GM10248 (cell line): ENCODE results near the gene ELP4.

Experiments
- CTCF ChIA-PET: fragments of 300-600 bp; sonication (Branson Sonifier 250); formaldehyde crosslinking; extraction: SDS; loops from one replicate; lab custom pipeline; 2021; ENCODE audit warnings: antibody characterized with exemption; lab: Yijun Ruan, JAX
- POLR2A ChIA-PET: fragments of 350-650 bp; sonication (Branson Sonifier 250); formaldehyde crosslinking; extraction: SDS; loops from one replicate; lab custom pipeline; 2020; ENCODE audit warnings: antibody characterized with exemption; lab: Yijun Ruan, JAX
- DNase-seq: peaks from one replicate; pipeline ENCODE4 v3.0.0; 2012; ENCODE audit errors: extremely low spot score
- CTCF ChIP-seq: IDR thresholded peaks from 2 replicates; pipeline ENCODE4 v1.5.1; 2012; ENCODE audit warnings: mild to moderate bottlenecking, low read depth; ENCODE audit errors: extremely low read depth, missing control alignments, control extremely low read depth

Gene ELP4

GRCh38 chr11:31625868-31626267 is 116.3 kb downstream of the ELP4 start:
- ChIA-PET POLR2A (no interaction called here), CTCF (interaction anchor here (2.6 kb wide), 1 partner anchor 13 kb away, joined by 7 read pairs; no protein-coding TSS in a partner anchor)
- no peak for TF ChIP-seq CTCF
- no peak for DNase-seq

GRCh38 chr11:31628111-31628510 is 118.5 kb downstream of the ELP4 start:
- POLR2A ChIA-PET, result no interaction called here
- TF ChIP-seq CTCF, result no peak
- CTCF ChIA-PET, result interaction anchor here (1.0 to 1.5 kb wide), 4 partner anchors 13 to 26 kb away, joined by 3 to 7 read pairs (median 4); no protein-coding TSS in a partner anchor
- DNase-seq, result no peak

- DNase-seq, result no peak
- CTCF ChIA-PET, result no interaction called here
- TF ChIP-seq CTCF, result no peak
- POLR2A ChIA-PET, result no interaction called here
These were observed 127.4 kb downstream of the ELP4 start for GRCh38 chr11:31636983-31637382.

GRCh38 chr11:31640611-31641010 is 131.0 kb downstream of the ELP4 start:
- ChIA-PET POLR2A (no interaction called here), CTCF (interaction anchor here (0.9 to 3.2 kb wide), 16 partner anchors 9 to 318 kb away, joined by 3 to 13 read pairs (median 4); no protein-coding TSS in a partner anchor)
- no peak for TF ChIP-seq CTCF
- no peak for DNase-seq

- POLR2A ChIA-PET, result no interaction called here
These were observed 132.0 kb downstream of the ELP4 start for GRCh38 chr11:31641477-31642062.

GRCh38 chr11:31643857-31644256 is 134.3 kb downstream of the ELP4 start:
- no peak for TF ChIP-seq CTCF
- CTCF ChIA-PET, result no interaction called here
- no peak for DNase-seq
- POLR2A ChIA-PET, result no interaction called here

More at GRCh38 chr11:31641477-31642062, 132.0 kb downstream of the ELP4 start:
- DNase-seq, result no peak
- peak; percentile 53 for TF ChIP-seq CTCF
- CTCF ChIA-PET, result interaction anchor here (0.9 to 2.3 kb wide), 19 partner anchors 10 to 319 kb away, joined by 3 to 7 read pairs (median 4); no protein-coding TSS in a partner anchor
